HepG2 (cell line): ENCODE data around the gene RANBP3. TPM values are rescaled to one million over a fixed set of nuclear protein-coding genes. Genes with fewer than 3 reads are reported as not detected.

Experiments used
- ATAC-seq: fragments of 200-7000 bp; cut with Tn5 transposase; 3 replicates; pipeline ENCODE4 v1.9.1; 2020; ENCODE audit warnings: mild to moderate bottlenecking, moderate library complexity
- BruUV-seq: library from RNA; stranded (reverse); fragments of 400-500 nt; replicated peaks from 2 replicates; lab custom pipeline; 2021; lab: Mats Ljungman, UMichigan
- CTCF ChIA-PET: fragments of 300-600 bp; formaldehyde crosslinking; extraction: SDS; loops from one replicate; lab custom pipeline; 2021; ENCODE audit warnings: low total read pairs, inconsistent platforms, low intra/inter-chr PET ratio; lab: Yijun Ruan, JAX
- POLR2A ChIA-PET: fragments of 350-600 bp; sonication (Branson Sonifier 250); formaldehyde crosslinking; loops from one replicate; lab custom pipeline; 2020; ENCODE audit warnings: antibody characterized with exemption, inconsistent platforms; lab: Yijun Ruan, JAX
- DNase-seq: peaks from one replicate; pipeline ENCODE4 v3.0.0-alpha.2; 2015; ENCODE audit warnings: low spot score
- FAIRE-seq: peaks from 3 replicates; lab custom pipeline; 2011; peaks lifted over from hg19 to GRCh38; lab: Jason Lieb, UNC
- H2AFZ ChIP-seq: one replicate; pipeline ENCODE4 v1.6.1; 2011; ENCODE audit warnings: low read length, inconsistent platforms
- H3K27ac ChIP-seq: fragments of 300-600 bp; 3 replicates; pipeline ENCODE4 v1.8.0; 2011; ENCODE audit warnings: mixed run types, mild to moderate bottlenecking, mixed read lengths, low read length, inconsistent platforms; ENCODE audit not compliant: insufficient read depth; ENCODE audit errors: extremely low read length
- H3K27me3 ChIP-seq, 2 experiments: fragments of 200-600 bp in 1 of 2; 2 replicates in 1 of 2; 3 replicates in 1 of 2; pipeline versions ENCODE4 v1.6.0 to v1.8.0; 2011; ENCODE audit warnings: low read length in 2 of 2, mild to moderate bottlenecking in 2 of 2, moderate library complexity in 2 of 2, inconsistent platforms in 1 of 2; ENCODE audit not compliant: insufficient read depth in 2 of 2, control insufficient read depth in 1 of 2
- H3K36me3 ChIP-seq, 2 experiments: fragments of 200-600 bp in 1 of 2; replicated peaks in 1 of 2; 2 replicates in 1 of 2; 3 replicates in 1 of 2; pipeline versions ENCODE4 v1.5.1 to v1.8.0; 2011; ENCODE audit warnings: low read length in 2 of 2, inconsistent platforms in 1 of 2; ENCODE audit not compliant: insufficient read depth in 2 of 2, control insufficient read depth in 1 of 2
- H3K4me1 ChIP-seq: 2 replicates; pipeline ENCODE4 v1.5.1; 2012; ENCODE audit warnings: low read length, inconsistent platforms; ENCODE audit not compliant: insufficient read depth
- H3K4me2 ChIP-seq: 2 replicates; pipeline ENCODE4 v1.6.0; 2011; ENCODE audit warnings: low read depth, low read length, inconsistent platforms
- H3K4me3 ChIP-seq, 3 experiments: fragments of 200-600 bp in 1 of 3; sonication (generic), shearing (Covaris generic) in 1 of 3; replicated peaks in 1 of 3; 2 replicates each; pipeline ENCODE4 v1.5.1; 2011 to 2016; ENCODE audit warnings: low read length in 3 of 3, inconsistent platforms in 2 of 3, low read depth in 2 of 3, mild to moderate bottlenecking in 2 of 3, control low read depth in 1 of 3, mixed read lengths in 1 of 3; ENCODE audit not compliant: insufficient read depth in 1 of 3
- H3K79me2 ChIP-seq: one replicate; pipeline ENCODE4 v1.6.1; 2011; ENCODE audit warnings: low read length, inconsistent platforms; ENCODE audit not compliant: insufficient read depth
- H3K9ac ChIP-seq: 2 replicates; pipeline ENCODE4 v1.6.0; 2011; ENCODE audit warnings: mild to moderate bottlenecking, low read depth, low read length, inconsistent platforms; ENCODE audit not compliant: insufficient read depth
- H3K9me3 ChIP-seq: 2 replicates; pipeline ENCODE4 v1.5.1; 2012; ENCODE audit warnings: mild to moderate bottlenecking, low read length
- H4K20me1 ChIP-seq: 2 replicates; pipeline ENCODE4 v1.6.0; 2011; ENCODE audit warnings: inconsistent platforms, mild to moderate bottlenecking, low read length, moderate library complexity; ENCODE audit not compliant: insufficient read depth
- MAFF ChIP-seq: IDR thresholded peaks from 2 replicates; pipeline ENCODE4 v1.6.1; 2011; ENCODE audit warnings: low read depth, low read length, improper control_type of control experiment
- MTA3 ChIP-seq: sonication (generic); formaldehyde crosslinking; IDR thresholded peaks from 2 replicates; pipeline ENCODE4 v1.4.0; 2020; ENCODE audit warnings: missing genetic modification reagents
- NFE2 ChIP-seq: sonication (generic); formaldehyde crosslinking; IDR thresholded peaks from 2 replicates; pipeline ENCODE4 v1.4.0; 2020; ENCODE audit warnings: missing genetic modification reagents
- POGZ ChIP-seq: sonication (generic); formaldehyde crosslinking; IDR thresholded peaks from 2 replicates; pipeline ENCODE4 v1.4.0; 2020; ENCODE audit warnings: mild to moderate bottlenecking, missing genetic modification reagents
- WGBS: methylation state at CpG from one replicate; pipeline ENCODE4 v1.1.6; 2017; ENCODE audit warnings: low lambda C conversion rate; 5-methylcytosine and 5-hydroxymethylcytosine counted together
- in situ Hi-C: cut with HindIII; loops from 2 replicates; pipeline ENCODE4 v1.10.0; 2017; ENCODE audit warnings: low pct_unique_long_range_greater_than_20kb; ENCODE audit not compliant: extremely low pct_ligation_motif_present
- intact Hi-C: fragments of 100-400 bp; cut with micrococcal nuclease; formaldehyde crosslinking; loops from one replicate; pipeline ENCODE4 v1.10.0; 2022; ENCODE audit not compliant: unreplicated experiment
- polyA plus RNA-seq, 8 experiments: library from polyadenylated mRNA; depleted of rRNA in 3 of 8; stranded (reverse) in 7 of 8; unstranded in 1 of 8; fragments of >200 nt; fragmentation: Illumina TruSeq in 4 of 8; extraction: Trizol in 4 of 8; gene quantifications; 2 replicates each; pipeline versions ENCODE4 v1.2.1 to v1.2.3, GENCODE V29; 2011 to 2016; ENCODE audit warnings: low read depth in 4 of 8, missing spikeins in 1 of 8, mixed read lengths in 1 of 8; ENCODE audit not compliant: insufficient read depth in 1 of 8
- total RNA-seq, 5 experiments: library from RNA; depleted of rRNA; stranded (reverse); fragments of >200 nt; fragmentation: Illumina TruSeq; extraction: Trizol; gene quantifications; 2 replicates each; pipeline ENCODE4 v1.2.3, GENCODE V29; 2016; ENCODE audit warnings: low read depth in 1 of 5
- TF ChIP-seq, protein P1 (sequence below): IDR thresholded peaks from 2 replicates; pipeline ENCODE4 v1.6.1; 2016; ENCODE audit warnings: mild to moderate bottlenecking
- TF ChIP-seq, protein P2 (sequence below): sonication (generic); formaldehyde crosslinking; IDR thresholded peaks from 2 replicates; pipeline ENCODE4 v1.5.1; 2020; ENCODE audit warnings: missing genetic modification reagents, mild to moderate bottlenecking, borderline replicate concordance

The RANBP3 gene
- total and polyA plus RNA-seq, 2 of the 13 experiments (the other 11 are each of a cell fraction or from before 2014, with no cell fraction given): 39.5 to 149 TPM

DNA sequence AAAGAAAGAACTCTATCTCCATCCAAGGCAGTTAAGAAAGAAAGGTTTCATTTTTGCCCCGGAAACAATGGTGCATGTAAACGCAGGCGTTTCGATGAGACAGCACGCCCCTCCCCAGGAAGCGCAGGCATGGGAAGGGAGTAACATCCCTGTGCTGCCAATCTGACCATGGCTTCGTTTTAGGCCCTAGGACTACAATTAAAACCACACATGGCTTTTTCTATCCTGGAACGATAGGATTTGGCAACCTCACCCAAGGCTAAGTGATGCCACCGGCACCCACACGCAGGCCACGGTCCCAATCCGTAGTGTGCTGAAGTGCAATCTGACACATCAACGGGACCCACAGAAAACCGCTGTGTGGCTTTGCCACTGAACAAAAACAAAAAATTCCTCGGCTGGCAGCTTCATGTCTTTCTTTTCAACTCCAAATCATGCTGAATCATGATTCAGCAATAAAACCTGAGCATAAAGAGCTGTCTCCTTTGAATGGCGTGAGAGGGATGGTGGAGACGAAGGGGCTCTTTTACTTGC, 24.2 kb downstream of the RANBP3 start (continued):
- peak; percentile 61 for TF ChIP-seq MAFF
- no peak for TF ChIP-seq POGZ (CRISPR knock-in tag)

DNA sequence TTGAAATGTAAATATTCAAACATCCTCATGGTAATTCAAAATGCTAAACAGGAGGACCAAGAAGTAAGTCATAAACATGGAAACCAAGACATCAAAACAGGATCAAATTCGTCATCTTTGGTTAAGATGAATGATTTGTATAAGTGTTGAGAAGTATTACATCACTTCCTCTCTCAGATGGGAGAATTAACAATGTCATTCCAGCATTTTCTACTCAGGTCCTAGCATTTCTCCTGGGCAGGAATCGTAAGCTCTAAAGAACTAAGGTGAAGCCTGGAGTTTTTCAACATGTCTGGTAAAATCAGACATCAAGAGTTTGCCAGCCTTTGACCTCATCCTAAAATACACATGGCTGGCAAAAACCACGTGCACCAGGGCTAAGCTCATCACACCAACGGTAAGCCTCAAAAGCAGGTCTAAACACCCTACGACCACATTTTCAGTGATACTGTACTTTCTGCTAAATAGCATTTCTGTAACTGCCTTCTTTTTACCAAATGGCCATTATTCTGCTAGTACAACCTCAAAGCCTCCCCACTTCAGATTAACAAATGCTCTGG, 24.8 kb downstream of the RANBP3 start:
- ChIA-PET POLR2A (no interaction called here), CTCF (no interaction called here)
- intact Hi-C loops (no loop called here), in situ Hi-C loops (loop anchor here (5.0 kb wide), 1 partner anchor 41 kb away; the partner anchor contains the start of gene CAPS)
- peak overlapping the region; percentile 58 for H3K27ac ChIP-seq
- peaks cover 94% of the 10 kb centered on the region for H3K79me2 ChIP-seq
- H4K20me1 ChIP-seq: peaks cover 8% of the 10 kb centered on the region; the same call in 1 of the 2 replicates
- H3K9ac ChIP-seq: no peak overlapping the region; the same call in 1 of the 2 replicates
- no peaks in the 10 kb centered on the region for H3K9me3 ChIP-seq
- ATAC-seq (no peak), DNase-seq (no peak), FAIRE-seq (no peak)
- WGBS: 92% methylated on average over 5 of the region's 5 CpGs
- no peak overlapping the region for H2AFZ ChIP-seq
- H3K4me2 ChIP-seq: peak overlapping the region; percentile 60; the same call in 1 of the 2 replicates
- no peaks in the 10 kb centered on the region for H3K27me3 ChIP-seq
- H3K4me1 ChIP-seq: peaks cover 60% of the 10 kb centered on the region
- no TSS peak for BruUV-seq
- TF ChIP-seq, protein P1, sequence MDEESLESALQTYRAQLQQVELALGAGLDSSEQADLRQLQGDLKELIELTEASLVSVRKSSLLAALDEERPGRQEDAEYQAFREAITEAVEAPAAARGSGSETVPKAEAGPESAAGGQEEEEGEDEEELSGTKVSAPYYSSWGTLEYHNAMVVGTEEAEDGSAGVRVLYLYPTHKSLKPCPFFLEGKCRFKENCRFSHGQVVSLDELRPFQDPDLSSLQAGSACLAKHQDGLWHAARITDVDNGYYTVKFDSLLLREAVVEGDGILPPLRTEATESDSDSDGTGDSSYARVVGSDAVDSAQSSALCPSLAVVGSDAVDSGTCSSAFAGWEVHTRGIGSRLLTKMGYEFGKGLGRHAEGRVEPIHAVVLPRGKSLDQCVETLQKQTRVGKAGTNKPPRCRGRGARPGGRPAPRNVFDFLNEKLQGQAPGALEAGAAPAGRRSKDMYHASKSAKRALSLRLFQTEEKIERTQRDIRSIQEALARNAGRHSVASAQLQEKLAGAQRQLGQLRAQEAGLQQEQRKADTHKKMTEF: 0 out of 2 replicates have a peak, but pooled peaks have one; percentile 11
- TF ChIP-seq MTA3 (no peak), NFE2 (CRISPR knock-in tag) (no peak)
- TF ChIP-seq, protein P2, sequence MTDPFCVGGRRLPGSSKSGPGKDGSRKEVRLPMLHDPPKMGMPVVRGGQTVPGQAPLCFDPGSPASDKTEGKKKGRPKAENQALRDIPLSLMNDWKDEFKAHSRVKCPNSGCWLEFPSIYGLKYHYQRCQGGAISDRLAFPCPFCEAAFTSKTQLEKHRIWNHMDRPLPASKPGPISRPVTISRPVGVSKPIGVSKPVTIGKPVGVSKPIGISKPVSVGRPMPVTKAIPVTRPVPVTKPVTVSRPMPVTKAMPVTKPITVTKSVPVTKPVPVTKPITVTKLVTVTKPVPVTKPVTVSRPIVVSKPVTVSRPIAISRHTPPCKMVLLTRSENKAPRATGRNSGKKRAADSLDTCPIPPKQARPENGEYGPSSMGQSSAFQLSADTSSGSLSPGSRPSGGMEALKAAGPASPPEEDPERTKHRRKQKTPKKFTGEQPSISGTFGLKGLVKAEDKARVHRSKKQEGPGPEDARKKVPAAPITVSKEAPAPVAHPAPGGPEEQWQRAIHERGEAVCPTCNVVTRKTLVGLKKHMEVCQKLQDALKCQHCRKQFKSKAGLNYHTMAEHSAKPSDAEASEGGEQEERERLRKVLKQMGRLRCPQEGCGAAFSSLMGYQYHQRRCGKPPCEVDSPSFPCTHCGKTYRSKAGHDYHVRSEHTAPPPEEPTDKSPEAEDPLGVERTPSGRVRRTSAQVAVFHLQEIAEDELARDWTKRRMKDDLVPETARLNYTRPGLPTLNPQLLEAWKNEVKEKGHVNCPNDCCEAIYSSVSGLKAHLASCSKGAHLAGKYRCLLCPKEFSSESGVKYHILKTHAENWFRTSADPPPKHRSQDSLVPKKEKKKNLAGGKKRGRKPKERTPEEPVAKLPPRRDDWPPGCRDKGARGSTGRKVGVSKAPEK (CRISPR knock-in tag): no peak
- H3K4me3 ChIP-seq: no peak overlapping the region
- peaks cover 21 to 44% of the 10 kb centered on the region in 2 experiments; a peak in 4 of 5 replicates for H3K36me3 ChIP-seq
